Esophagus squamous epithelium (tissue), 5 donors: ENCODE data around the gene ZNF446. TPM values are rescaled to one million over a fixed set of nuclear protein-coding genes. Genes with fewer than 3 reads are reported as not detected.
A peak's percentile ranks its signal among the peaks of the same experiment; 100 is the strongest.
"Not testable (repeated sequence)": the region's sequence is repeated elsewhere in the genome, so short reads cannot be mapped to it uniquely, and the experiment has no call there.

Source experiments
- DNase-seq: peaks from one replicate; lab custom pipeline; 2025; lab: John Stamatoyannopoulos, UW
- H3K27ac ChIP-seq, 4 donors: fragments of 200-600 bp; sonication (generic); one replicate each; pipeline ENCODE4 v1.5.1; 2016 to 2019; ENCODE audit warnings: mild to moderate bottlenecking in 1 of 4
- H3K27me3 ChIP-seq, 4 donors: fragments of 200-600 bp; sonication (generic); 1 replicate in 3 of 4; 2 replicates in 1 of 4; pipeline versions ENCODE4 v1.5.1 to v1.6.0; 2017 to 2021; ENCODE audit warnings: antibody characterized with exemption in 1 of 4
- H3K36me3 ChIP-seq, 3 donors: fragments of 200-600 bp; sonication (generic); one replicate each; pipeline ENCODE4 v1.5.1; 2016 to 2019
- H3K4me1 ChIP-seq, 3 donors: fragments of 200-600 bp; sonication (generic); one replicate each; pipeline ENCODE4 v1.5.1; 2017 to 2019
- H3K4me3 ChIP-seq, 4 donors: fragments of 200-600 bp; sonication (generic); 1 replicate in 3 of 4; 2 replicates in 1 of 4; pipeline ENCODE4 v1.5.1; 2016 to 2019; ENCODE audit warnings: mild to moderate bottlenecking in 2 of 4, moderate library complexity in 1 of 4
- H3K9me3 ChIP-seq, 3 donors: fragments of 200-600 bp; sonication (generic); one replicate each; pipeline ENCODE4 v1.5.1; 2016 to 2019
- CTCF ChIP-seq, 6 experiments: fragments of 450-650 bp in 4 of 6; fragments of 200-600 bp in 2 of 6; sonication (generic) in 2 of 6; IDR thresholded peaks; one replicate each; pipeline ENCODE4 v1.5.1; 2016 to 2019; ENCODE audit warnings: antibody characterized with exemption in 6 of 6, mild to moderate bottlenecking in 4 of 6, moderate library complexity in 4 of 6
- POLR2A ChIP-seq, 4 donors: fragments of 450-650 bp; IDR thresholded peaks; one replicate each; pipeline ENCODE4 v1.6.1; 2017; ENCODE audit warnings: antibody characterized with exemption in 4 of 4, mild to moderate bottlenecking in 4 of 4, moderate library complexity in 3 of 4
- WGBS, 2 donors: methylation state at CpG; one replicate each; pipeline ENCODE4 v1.1.5; 2018; 5-methylcytosine and 5-hydroxymethylcytosine counted together
- intact Hi-C: fragments of 100-400 bp; cut with DNase I; formaldehyde crosslinking; loops from one replicate; pipeline ENCODE4 v1.15.0; 2022
- total RNA-seq, 4 donors: library from RNA; depleted of rRNA; stranded (reverse); fragments of >200 nt; gene quantifications; one replicate each; pipeline ENCODE4 v1.1.0, GENCODE V29; 2016
- donor health status: DM: yes; HTN: yes; CAD: no.

The ZNF446 gene
- total RNA-seq, 4 donors from 2014 or later = 6.0 to 13.3 (median 12.1) TPM

- Histone ChIP-seq H3K4me3 (peak overlapping the region; percentile 76 to 100 (median 90)), H3K27me3 (no peaks in the 10 kb centered on the region), H3K4me1 (peaks cover 12 to 27% (median 14%) of the 10 kb centered on the region in 3 donors), H3K27ac (peak overlapping the region in 1 of 4 donors; percentile 88), H3K9me3 (no peaks in the 10 kb centered on the region), H3K36me3 (peaks cover 10 to 23% (median 15%) of the 10 kb centered on the region in 3 donors)
- 40 to 42% methylated on average over 15 to 17 of the region's 20 CpGs for WGBS, 2 donors
- TF ChIP-seq CTCF (IDR thresholded peaks at IDR 0.05) (no peak), POLR2A (IDR thresholded peaks at IDR 0.05) (no peak)
- intact Hi-C loops = no loop called here
- no peak for DNase-seq
These were observed 9.9 kb upstream of the ZNF446 start for GRCh38 chr19:58466089-58466759.

GRCh38 chr19:58466760-58467589, 9.2 kb upstream of the ZNF446 start, which contains the start of gene ZNF324:
Gene ZNF324 (plus strand): TSS chr19:58467080. CDS start chr19:58469186, 2,106 bp downstream.
- peak in 1 of 6 experiments; percentile 5 for TF ChIP-seq CTCF (IDR thresholded peaks at IDR 0.05)
- TF ChIP-seq POLR2A (IDR thresholded peaks at IDR 0.05) = peak in 2 of 4 donors; percentile 29 to 59
- Histone ChIP-seq H3K9me3 (no peaks in the 10 kb centered on the region), H3K27me3 (no peaks in the 10 kb centered on the region), H3K4me3 (peak within 1 kb of the TSS; percentile 76 to 100 (median 90)), H3K27ac (peak within 1 kb of the TSS; percentile 81 to 88 (median 87)), H3K36me3 (peaks cover 14 to 31% (median 21%) of the 10 kb centered on the region in 3 donors), H3K4me1 (peaks cover 12 to 27% (median 14%) of the 10 kb centered on the region in 3 donors)
- intact Hi-C loops = no loop called here
- WGBS, 2 donors = 0% methylated on average over 2 of the region's 92 CpGs; no CpG with 5 or more reads in 1 of the 2 donors
- DNase-seq = peak; percentile 91

- 37 to 38% methylated on average over 4 to 5 of the region's 5 CpGs for WGBS, 2 donors
- Histone ChIP-seq H3K27ac (no peak overlapping the region), H3K36me3 (peaks cover 21 to 44% (median 23%) of the 10 kb centered on the region in 3 donors), H3K27me3 (no peaks in the 10 kb centered on the region), H3K4me3 (peak overlapping the region in 2 of 4 donors; percentile 9 to 83), H3K4me1 (peaks cover 12 to 27% (median 14%) of the 10 kb centered on the region in 3 donors), H3K9me3 (no peaks in the 10 kb centered on the region)
- intact Hi-C loops = no loop called here
- DNase-seq = no peak
- no peak for TF ChIP-seq CTCF (IDR thresholded peaks at IDR 0.05)
- no peak for TF ChIP-seq POLR2A (IDR thresholded peaks at IDR 0.05)
These were observed 7.8 kb upstream of the ZNF446 start for GRCh38 chr19:58468216-58468839.

- no peak for DNase-seq
- WGBS, 2 donors = 92 to 96% methylated on average over 4 to 5 of the region's 17 CpGs
- Histone ChIP-seq H3K27me3 (no peaks in the 10 kb centered on the region), H3K4me3 (no peak overlapping the region), H3K9me3 (no peaks in the 10 kb centered on the region), H3K27ac (no peak overlapping the region), H3K36me3 (peaks cover 21 to 49% (median 23%) of the 10 kb centered on the region in 3 donors), H3K4me1 (peaks cover 12 to 27% (median 14%) of the 10 kb centered on the region in 3 donors)
- intact Hi-C loops = no loop called here
- TF ChIP-seq CTCF (IDR thresholded peaks at IDR 0.05) (no peak), POLR2A (IDR thresholded peaks at IDR 0.05) (no peak)
These were observed 6.7 kb upstream of the ZNF446 start for GRCh38 chr19:58469241-58470013.

- not testable (repeated sequence) for DNase-seq
- whole genome bisulfite sequencing, 2 donors = 91 to 96% methylated on average over 5 to 17 of the region's 53 CpGs
These were observed 5.2 kb upstream of the ZNF446 start for GRCh38 chr19:58470837-58471543.

More at GRCh38 chr19:58470837-58471543, 5.2 kb upstream of the ZNF446 start:
- H3K4me1 ChIP-seq = peaks cover 14 to 38% (median 20%) of the 10 kb centered on the region in 3 donors
- H3K27ac ChIP-seq, H3K27me3 ChIP-seq, H3K9me3 ChIP-seq, intact Hi-C loops, H3K4me3 ChIP-seq: not testable (repeated sequence)
- H3K36me3 ChIP-seq = peaks cover 21 to 49% (median 23%) of the 10 kb centered on the region in 3 donors
